HCT116 (cell line): ENCODE data around the gene C19orf85. TPM values are rescaled to one million over a fixed set of nuclear protein-coding genes. Genes with fewer than 3 reads are reported as not detected.
"Not testable (repeated sequence)": the region's sequence is repeated elsewhere in the genome, so short reads cannot be mapped to it uniquely, and the experiment has no call there.

ENCODE experiments used
- ATAC-seq: fragments of 200-7000 bp; cut with Tn5 transposase; 2 replicates; pipeline ENCODE4 v1.9.1; 2020; ENCODE audit warnings: mild to moderate bottlenecking, moderate library complexity
- BruUV-seq: library from RNA; stranded (reverse); fragments of 400-500 nt; replicated peaks from 2 replicates; lab custom pipeline; 2021; lab: Mats Ljungman, UMichigan
- CTCF ChIA-PET: fragments of 300-600 bp; sonication (Branson Sonifier 250); formaldehyde crosslinking; loops from one replicate; lab custom pipeline; 2021; ENCODE audit warnings: antibody characterized with exemption; lab: Charles Lee
- POLR2A ChIA-PET: fragments of 300-600, 350-600 bp; sonication (Branson Sonifier 250); formaldehyde crosslinking; loops from one replicate; lab custom pipeline; 2021; ENCODE audit warnings: antibody characterized with exemption; lab: Charles Lee
- RAD21 ChIA-PET, 2 experiments: fragments of 300-600 bp; sonication (Branson Sonifier 250); formaldehyde crosslinking; loops; one replicate each; lab custom pipeline; 2023; ENCODE audit warnings: low total read pairs in 2 of 2; ENCODE audit not compliant: uncharacterized antibody in 2 of 2, unreplicated experiment in 2 of 2, low non-redundant PET in 1 of 2; lab: Charles Lee
- DNase-seq: peaks from one replicate; pipeline ENCODE4 v3.0.0-alpha.2; 2010; ENCODE audit warnings: low read depth, low spot score
- H2AFZ ChIP-seq: fragments of 200-600 bp; shearing (Covaris generic), sonication (generic); 2 replicates; pipeline ENCODE4 v1.6.1; 2017; ENCODE audit warnings: low read depth, mixed run types, mixed read lengths, antibody characterized with exemption, low read length; ENCODE audit not compliant: poor library complexity, severe bottlenecking
- H3K27ac ChIP-seq: 2 replicates; pipeline ENCODE4 v1.5.1; 2012; ENCODE audit warnings: low read depth, low read length
- H3K27me3 ChIP-seq: fragments of 200-600 bp; sonication (generic); 2 replicates; pipeline ENCODE4 v1.6.1; 2016; ENCODE audit warnings: mixed run types, low read length, mixed read lengths; ENCODE audit not compliant: insufficient read depth
- H3K36me3 ChIP-seq, 2 experiments: fragments of 200-500 bp in 1 of 2; fragments of 200-600 bp in 1 of 2; sonication (Bioruptor generic) in 1 of 2; sonication (generic) in 1 of 2; 2 replicates each; pipeline versions ENCODE4 v1.5.1 to v1.6.1; 2014 to 2016; ENCODE audit warnings: low read length in 2 of 2, inconsistent platforms in 1 of 2, mixed read lengths in 1 of 2, mixed run types in 1 of 2; ENCODE audit not compliant: insufficient read depth in 2 of 2, control insufficient read depth in 1 of 2
- H3K4me1 ChIP-seq, 2 experiments: fragments of 200-600 bp in 1 of 2; sonication (generic) in 1 of 2; 2 replicates each; pipeline versions ENCODE4 v1.5.1 to v1.6.1; 2012 to 2017; ENCODE audit warnings: low read length in 2 of 2, inconsistent platforms in 1 of 2, mild to moderate bottlenecking in 1 of 2, mixed read lengths in 1 of 2, mixed run types in 1 of 2, moderate library complexity in 1 of 2; ENCODE audit not compliant: insufficient read depth in 2 of 2, control insufficient read depth in 1 of 2
- H3K4me2 ChIP-seq: fragments of 200-600 bp; sonication (generic); 2 replicates; pipeline ENCODE4 v1.6.1; 2017; ENCODE audit warnings: mixed run types, low read length, mixed read lengths
- H3K4me3 ChIP-seq, 2 experiments: fragments of 200-600 bp in 1 of 2; sonication (generic) in 1 of 2; replicated peaks in 1 of 2; 2 replicates each; pipeline ENCODE4 v1.5.1; 2011 to 2016; ENCODE audit warnings: low read length in 2 of 2, control low read depth in 1 of 2, low read depth in 1 of 2, mild to moderate bottlenecking in 1 of 2, mixed read lengths in 1 of 2, mixed run types in 1 of 2
- H3K79me2 ChIP-seq: fragments of 200-600 bp; sonication (generic); 2 replicates; pipeline ENCODE4 v1.6.1; 2017; ENCODE audit warnings: mild to moderate bottlenecking, mixed run types, low read length, moderate library complexity, mixed read lengths; ENCODE audit not compliant: insufficient read depth
- H3K9ac ChIP-seq: fragments of 200-600 bp; sonication (generic); 2 replicates; pipeline ENCODE4 v1.6.1; 2016; ENCODE audit warnings: low read length, mixed read lengths
- H3K9me2 ChIP-seq: fragments of 200-600 bp; sonication (generic), shearing (Covaris generic); 2 replicates; pipeline ENCODE4 v1.6.1; 2017; ENCODE audit warnings: mixed run types, mild to moderate bottlenecking, moderate library complexity; ENCODE audit not compliant: insufficient read depth
- H3K9me3 ChIP-seq, 2 experiments: fragments of 200-500 bp in 1 of 2; fragments of 200-600 bp in 1 of 2; sonication (Bioruptor generic) in 1 of 2; sonication (generic) in 1 of 2; 2 replicates each; pipeline ENCODE4 v1.6.1; 2014 to 2017; ENCODE audit warnings: low read length in 2 of 2, mixed read lengths in 2 of 2, inconsistent platforms in 1 of 2, low read depth in 1 of 2, mild to moderate bottlenecking in 1 of 2, mixed run types in 1 of 2, moderate library complexity in 1 of 2; ENCODE audit not compliant: control insufficient read depth in 1 of 2, insufficient read depth in 1 of 2
- H4K20me1 ChIP-seq: fragments of 200-600 bp; sonication (generic), shearing (Covaris generic); 2 replicates; pipeline ENCODE4 v1.6.1; 2017; ENCODE audit warnings: mixed run types, mild to moderate bottlenecking, moderate library complexity; ENCODE audit not compliant: insufficient read depth
- EGR1 ChIP-seq: IDR thresholded peaks from 2 replicates; pipeline ENCODE4 v1.6.1; 2012; ENCODE audit warnings: low read depth
- FOSL1 ChIP-seq: IDR thresholded peaks from 2 replicates; pipeline ENCODE4 v1.6.1; 2012; ENCODE audit warnings: low read depth
- JUND ChIP-seq: IDR thresholded peaks from 2 replicates; pipeline ENCODE4 v1.6.1; 2012
- POLR2AphosphoS5 ChIP-seq: IDR thresholded peaks from 2 replicates; pipeline ENCODE4 v1.6.1; 2011; ENCODE audit warnings: mild to moderate bottlenecking, low read depth, low read length, moderate library complexity
- YY1 ChIP-seq: IDR thresholded peaks from 2 replicates; pipeline ENCODE4 v1.6.1; 2011; ENCODE audit warnings: low read length, low read depth, moderate library complexity, mild to moderate bottlenecking; ENCODE audit not compliant: insufficient replicate concordance; ENCODE audit errors: extremely low read depth
- intact Hi-C: fragments of 100-400 bp; cut with micrococcal nuclease; formaldehyde crosslinking; loops from 2 replicates; pipeline ENCODE4 v1.10.0; 2022
- total RNA-seq: library from RNA; stranded (reverse); gene quantifications from one replicate; pipeline ENCODE4 v1.2.1, GENCODE V29; 2021; ENCODE audit not compliant: unreplicated experiment
- TF ChIP-seq, protein P1 (sequence below), 3 experiments: fragments of 200-600 bp in 1 of 3; sonication (generic) in 1 of 3; IDR thresholded peaks in 2 of 3; conservative IDR thresholded peaks in 1 of 3; 2 replicates each; pipeline ENCODE4 v1.5.1; 2012 to 2017; ENCODE audit warnings: low read depth in 2 of 3, low read length in 2 of 3, antibody characterized with exemption in 1 of 3, borderline replicate concordance in 1 of 3, control low read depth in 1 of 3, mild to moderate bottlenecking in 1 of 3, mixed read lengths in 1 of 3, mixed run types in 1 of 3, moderate library complexity in 1 of 3; ENCODE audit not compliant: insufficient read depth in 1 of 3

Gene C19orf85
- total RNA-seq, 1 experiment from 2014 or later: 0.34 TPM

DNA sequence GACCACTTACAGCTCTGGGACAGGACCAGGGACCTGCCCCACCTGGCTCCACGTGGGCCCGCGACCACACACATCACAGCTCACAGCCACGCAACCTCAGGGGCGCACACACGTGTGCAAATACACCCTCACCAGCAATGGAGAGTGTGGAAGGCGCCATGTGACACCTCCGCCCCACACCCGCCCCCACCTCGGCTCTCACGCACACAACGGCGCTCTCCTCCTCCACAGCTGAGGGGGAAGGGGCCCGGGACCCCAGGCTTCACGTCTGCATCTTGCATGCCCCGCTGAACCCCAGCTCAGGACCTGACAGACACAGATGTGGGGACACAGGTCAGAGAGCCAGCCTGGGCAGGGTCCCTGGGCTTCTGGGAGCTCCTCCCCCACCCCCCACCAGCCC lies 15.1 kb downstream of the C19orf85 start (continued):
- TF ChIP-seq POLR2AphosphoS5 (no peak), FOSL1 (no peak), EGR1 (no peak), JUND (no peak), YY1 (no peak)
- TF ChIP-seq, protein P1, sequence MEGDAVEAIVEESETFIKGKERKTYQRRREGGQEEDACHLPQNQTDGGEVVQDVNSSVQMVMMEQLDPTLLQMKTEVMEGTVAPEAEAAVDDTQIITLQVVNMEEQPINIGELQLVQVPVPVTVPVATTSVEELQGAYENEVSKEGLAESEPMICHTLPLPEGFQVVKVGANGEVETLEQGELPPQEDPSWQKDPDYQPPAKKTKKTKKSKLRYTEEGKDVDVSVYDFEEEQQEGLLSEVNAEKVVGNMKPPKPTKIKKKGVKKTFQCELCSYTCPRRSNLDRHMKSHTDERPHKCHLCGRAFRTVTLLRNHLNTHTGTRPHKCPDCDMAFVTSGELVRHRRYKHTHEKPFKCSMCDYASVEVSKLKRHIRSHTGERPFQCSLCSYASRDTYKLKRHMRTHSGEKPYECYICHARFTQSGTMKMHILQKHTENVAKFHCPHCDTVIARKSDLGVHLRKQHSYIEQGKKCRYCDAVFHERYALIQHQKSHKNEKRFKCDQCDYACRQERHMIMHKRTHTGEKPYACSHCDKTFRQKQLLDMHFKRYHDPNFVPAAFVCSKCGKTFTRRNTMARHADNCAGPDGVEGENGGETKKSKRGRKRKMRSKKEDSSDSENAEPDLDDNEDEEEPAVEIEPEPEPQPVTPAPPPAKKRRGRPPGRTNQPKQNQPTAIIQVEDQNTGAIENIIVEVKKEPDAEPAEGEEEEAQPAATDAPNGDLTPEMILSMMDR (IDR thresholded peaks at IDR 0.05 in 2 of 3, conservative IDR thresholded peaks at IDR 0.05 in 1 of 3; ENCODE audit: borderline replicate concordance in 1 of 3, insufficient read depth in 1 of 3, low read depth in 2 of 3, low read length in 2 of 3): no peak

DNA sequence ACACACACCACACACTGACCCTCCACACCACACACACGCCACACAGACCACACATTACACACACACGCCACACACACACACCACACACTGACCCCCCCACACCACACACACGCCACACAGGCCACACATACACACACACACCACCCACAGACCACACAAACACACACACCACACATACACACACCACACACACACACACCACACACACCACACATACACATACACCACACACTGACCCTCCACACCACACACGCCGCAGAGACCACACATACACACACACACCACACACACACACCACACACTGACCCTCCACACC lies 16.4 kb downstream of the C19orf85 start:
- H3K9me3 ChIP-seq, H3K9me2 ChIP-seq, CTCF ChIA-PET, H3K4me2 ChIP-seq, DNase-seq, H3K79me2 ChIP-seq, H3K36me3 ChIP-seq, RAD21 ChIA-PET, H2AFZ ChIP-seq, BruUV-seq, H4K20me1 ChIP-seq, H3K27ac ChIP-seq, ATAC-seq, H3K4me3 ChIP-seq, H3K9ac ChIP-seq, POLR2A ChIA-PET, H3K4me1 ChIP-seq: not testable (repeated sequence)
- peaks cover 16% of the 10 kb centered on the region; the same call in 1 of the 2 replicates for H3K27me3 ChIP-seq
- intact Hi-C loops: loop anchor here (10.0 kb wide), 1 partner anchor 233 kb away; no protein-coding TSS in a partner anchor
